ENCODE data around the gene YDJC. TPM values are rescaled to one million over a fixed set of nuclear protein-coding genes. Genes with fewer than 3 reads are reported as not detected.

Gene YDJC
- total RNA-seq, 2 donors from 2014 or later, result 16.4 to 19.9 TPM

- Mint-ChIP-seq H3K4me1 (peaks cover 3% of the 10 kb centered on the region), H3K9me3 (no peaks in the 10 kb centered on the region), H3K27ac (peak overlapping the region; percentile 99), H3K27me3 (ENCODE audit: insufficient read depth) (peaks cover 34% of the 10 kb centered on the region), H3K4me3 (peak overlapping the region; percentile 97), H3K36me3 (ENCODE audit: low read depth) (peaks cover 5% of the 10 kb centered on the region)
- H3K27me3 ChIP-seq (ENCODE audit: control insufficient read depth, insufficient read depth, low read length, poor library complexity, severe bottlenecking), result peaks cover 13% of the 10 kb centered on the region
- H3K36me3 ChIP-seq (ENCODE audit: control insufficient read depth, insufficient read depth, low read length), result peaks cover 3% of the 10 kb centered on the region
- H3K27ac ChIP-seq (ENCODE audit: low read depth, low read length), result no peak overlapping the region
- H3K4me1 ChIP-seq (ENCODE audit: control insufficient read depth, insufficient read depth, low read length), result no peaks in the 10 kb centered on the region
- peak overlapping the region; percentile 84 for H3K4me3 ChIP-seq (ENCODE audit: low read length)
- no peak for DNase-seq
- WGBS, 2 experiments (ENCODE audit: insufficient coverage in 1 of 2, insufficient read length in 1 of 2), result 74 to 78% methylated on average over 19 to 26 of the region's 26 CpGs
- TF ChIP-seq, protein P1, sequence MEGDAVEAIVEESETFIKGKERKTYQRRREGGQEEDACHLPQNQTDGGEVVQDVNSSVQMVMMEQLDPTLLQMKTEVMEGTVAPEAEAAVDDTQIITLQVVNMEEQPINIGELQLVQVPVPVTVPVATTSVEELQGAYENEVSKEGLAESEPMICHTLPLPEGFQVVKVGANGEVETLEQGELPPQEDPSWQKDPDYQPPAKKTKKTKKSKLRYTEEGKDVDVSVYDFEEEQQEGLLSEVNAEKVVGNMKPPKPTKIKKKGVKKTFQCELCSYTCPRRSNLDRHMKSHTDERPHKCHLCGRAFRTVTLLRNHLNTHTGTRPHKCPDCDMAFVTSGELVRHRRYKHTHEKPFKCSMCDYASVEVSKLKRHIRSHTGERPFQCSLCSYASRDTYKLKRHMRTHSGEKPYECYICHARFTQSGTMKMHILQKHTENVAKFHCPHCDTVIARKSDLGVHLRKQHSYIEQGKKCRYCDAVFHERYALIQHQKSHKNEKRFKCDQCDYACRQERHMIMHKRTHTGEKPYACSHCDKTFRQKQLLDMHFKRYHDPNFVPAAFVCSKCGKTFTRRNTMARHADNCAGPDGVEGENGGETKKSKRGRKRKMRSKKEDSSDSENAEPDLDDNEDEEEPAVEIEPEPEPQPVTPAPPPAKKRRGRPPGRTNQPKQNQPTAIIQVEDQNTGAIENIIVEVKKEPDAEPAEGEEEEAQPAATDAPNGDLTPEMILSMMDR (conservative IDR thresholded peaks at IDR 0.05), result no peak
- peak overlapping the region; percentile 76 for H3K9ac ChIP-seq (ENCODE audit: extremely low read depth, low read length, poor library complexity, severe bottlenecking)
- H3K9me3 ChIP-seq (ENCODE audit: control insufficient read depth, low read length), result no peaks in the 10 kb centered on the region
Measured at GRCh38 chr22:21665047-21665851, 35.4 kb upstream of the YDJC start.

GRCh38 chr22:21663738-21664137, 33.9 kb upstream of the YDJC start:
- H3K27ac ChIP-seq (ENCODE audit: low read depth, low read length), result no peak overlapping the region
- TF ChIP-seq, protein P1 (conservative IDR thresholded peaks at IDR 0.05), result no peak
- peaks cover 3% of the 10 kb centered on the region for H3K4me1 Mint-ChIP-seq
- no peak for DNase-seq
- peaks cover 3% of the 10 kb centered on the region for H3K36me3 Mint-ChIP-seq (ENCODE audit: low read depth)
- whole genome bisulfite sequencing, 2 experiments (ENCODE audit: insufficient coverage in 1 of 2, insufficient read length in 1 of 2), result 85 to 92% methylated on average over 2 of the region's 2 CpGs
- H3K9me3 Mint-ChIP-seq, result no peaks in the 10 kb centered on the region
- peaks cover 13% of the 10 kb centered on the region for H3K27me3 ChIP-seq (ENCODE audit: control insufficient read depth, insufficient read depth, low read length, poor library complexity, severe bottlenecking)
- H3K4me3 Mint-ChIP-seq, result no peak overlapping the region
- no peak overlapping the region for H3K27ac Mint-ChIP-seq
- no peaks in the 10 kb centered on the region for H3K36me3 ChIP-seq (ENCODE audit: control insufficient read depth, insufficient read depth, low read length)
- peaks cover 35% of the 10 kb centered on the region for H3K27me3 Mint-ChIP-seq (ENCODE audit: insufficient read depth)
- H3K9me3 ChIP-seq (ENCODE audit: control insufficient read depth, low read length), result no peaks in the 10 kb centered on the region
- H3K4me1 ChIP-seq (ENCODE audit: control insufficient read depth, insufficient read depth, low read length), result no peaks in the 10 kb centered on the region
- no peak overlapping the region for H3K4me3 ChIP-seq (ENCODE audit: low read length)
- H3K9ac ChIP-seq (ENCODE audit: extremely low read depth, low read length, poor library complexity, severe bottlenecking), result no peak overlapping the region

DNA sequence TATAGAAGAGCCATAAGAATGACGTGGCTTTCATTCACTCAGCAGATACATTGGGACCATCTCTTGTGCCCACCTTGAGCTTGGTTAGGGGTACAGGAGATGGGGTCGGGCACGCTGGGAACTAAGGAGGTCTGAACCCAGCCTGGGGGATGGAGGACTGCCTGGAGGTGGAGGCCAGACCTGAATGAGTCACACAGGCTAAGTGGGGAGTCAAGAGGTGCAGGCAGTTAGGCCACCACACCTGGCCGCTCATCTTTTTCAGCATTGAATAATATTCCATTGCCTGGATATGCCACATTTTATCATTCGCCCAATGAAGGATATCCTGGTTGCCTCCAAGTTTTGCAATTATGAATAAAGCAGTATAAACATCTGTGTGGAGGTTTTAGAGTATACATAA, 32.2 kb upstream of the YDJC start:
- WGBS, 2 experiments (ENCODE audit: insufficient coverage in 1 of 2, insufficient read length in 1 of 2), result 92 to 95% methylated on average over 4 to 5 of the region's 5 CpGs
- Histone ChIP-seq H3K27ac (ENCODE audit: low read depth, low read length) (no peak overlapping the region), H3K36me3 (ENCODE audit: control insufficient read depth, insufficient read depth, low read length) (no peaks in the 10 kb centered on the region), H3K9me3 (ENCODE audit: control insufficient read depth, low read length) (no peaks in the 10 kb centered on the region), H3K27me3 (ENCODE audit: control insufficient read depth, insufficient read depth, low read length, poor library complexity, severe bottlenecking) (peaks cover 13% of the 10 kb centered on the region), H3K4me1 (ENCODE audit: control insufficient read depth, insufficient read depth, low read length) (no peaks in the 10 kb centered on the region), H3K4me3 (ENCODE audit: low read length) (no peak overlapping the region), H3K9ac (ENCODE audit: extremely low read depth, low read length, poor library complexity, severe bottlenecking) (no peak overlapping the region)
- H3K36me3 Mint-ChIP-seq (ENCODE audit: low read depth), result no peaks in the 10 kb centered on the region
- H3K27me3 Mint-ChIP-seq (ENCODE audit: insufficient read depth), result peaks cover 37% of the 10 kb centered on the region
- no peak for DNase-seq
- H3K4me3 Mint-ChIP-seq, result no peak overlapping the region
- H3K9me3 Mint-ChIP-seq, result no peaks in the 10 kb centered on the region
- TF ChIP-seq, protein P1 (conservative IDR thresholded peaks at IDR 0.05), result no peak
- H3K4me1 Mint-ChIP-seq, result peaks cover 4% of the 10 kb centered on the region
- no peak overlapping the region for H3K27ac Mint-ChIP-seq

Data from endodermal cell (in vitro differentiated cells).